Measurements from ENCODE around the gene HDAC4. TPM values are rescaled to one million over a fixed set of nuclear protein-coding genes. Genes with fewer than 3 reads are reported as not detected.

HDAC4 gene
- total and polyA plus RNA-seq, 3 experiments from 2014 or later: 8.3 to 28.8 (median 24.0) TPM

DNA sequence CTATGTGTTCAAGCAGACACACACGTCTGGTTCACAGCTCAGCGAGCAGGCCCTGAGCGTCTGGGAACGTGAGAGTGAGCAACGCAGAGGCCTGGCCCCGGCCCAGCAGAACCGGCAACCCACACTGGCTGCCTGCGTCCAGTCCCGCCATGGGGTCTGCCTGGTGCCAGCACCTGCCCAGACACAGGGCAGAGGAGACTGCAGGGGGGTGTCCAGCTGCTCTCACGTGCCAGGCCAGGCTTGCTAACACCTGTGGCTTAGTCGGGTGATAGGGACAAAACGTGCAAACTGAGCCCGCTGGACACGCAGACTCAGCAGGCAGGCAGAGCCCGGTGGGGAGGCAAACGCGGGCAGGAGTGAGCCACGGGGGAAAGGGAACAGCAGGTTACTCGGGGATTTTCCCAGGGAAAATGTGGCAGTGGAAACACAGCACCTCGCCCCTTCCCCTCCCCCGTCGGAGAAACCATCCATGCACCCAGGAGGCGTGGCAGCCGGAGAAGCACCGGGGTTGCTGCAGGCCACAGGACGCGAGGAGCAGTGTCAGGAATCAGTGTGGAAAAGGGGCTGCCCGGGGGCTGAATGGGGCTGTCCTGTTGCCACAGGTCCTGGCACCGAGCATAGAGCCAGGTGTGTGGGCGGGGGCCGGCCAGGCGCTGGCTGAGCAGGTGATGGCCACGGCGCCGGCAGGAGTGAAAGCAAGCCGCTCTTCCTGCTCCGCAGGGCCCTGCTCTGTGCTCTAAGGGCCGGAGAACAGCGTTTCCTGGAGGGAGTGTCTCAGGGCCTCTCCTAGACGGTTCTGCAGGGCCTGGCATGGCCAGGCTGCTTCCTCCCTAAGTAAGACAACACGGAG, 154.7 kb downstream of the HDAC4 start:
- H3K4me1 ChIP-seq (ENCODE audit: insufficient read depth, low read length): peaks cover 6% of the 10 kb centered on the region
- peak overlapping the region in 1 of 8 donors; percentile 46 for H3K27ac Mint-ChIP-seq
- ChIA-PET CTCF (no interaction called here), POLR2A (no interaction called here)
- no peak overlapping the region for H3K27ac ChIP-seq (ENCODE audit: low read depth, low read length)
- no peaks in the 10 kb centered on the region for H3K27me3 ChIP-seq (ENCODE audit: insufficient read depth, low read length, poor library complexity, severe bottlenecking)
- no peaks in the 10 kb centered on the region for H3K9me3 Mint-ChIP-seq
- no peaks in the 10 kb centered on the region for H3K36me3 ChIP-seq (ENCODE audit: insufficient read depth, low read length)
- no peak for DNase-seq
- H3K27me3 Mint-ChIP-seq: no peaks in the 10 kb centered on the region
- no peaks in the 10 kb centered on the region for H3K9me3 ChIP-seq (ENCODE audit: low read length)
- peaks cover 29 to 62% (median 44%) of the 10 kb centered on the region in 3 donors for H3K4me1 Mint-ChIP-seq
- no peak overlapping the region for H3K4me3 ChIP-seq (ENCODE audit: low read length)
- no peak overlapping the region for H3K4me3 Mint-ChIP-seq
- H3K36me3 Mint-ChIP-seq: peaks cover 0 to 42% (median 8%) of the 10 kb centered on the region in 3 donors

DNA sequence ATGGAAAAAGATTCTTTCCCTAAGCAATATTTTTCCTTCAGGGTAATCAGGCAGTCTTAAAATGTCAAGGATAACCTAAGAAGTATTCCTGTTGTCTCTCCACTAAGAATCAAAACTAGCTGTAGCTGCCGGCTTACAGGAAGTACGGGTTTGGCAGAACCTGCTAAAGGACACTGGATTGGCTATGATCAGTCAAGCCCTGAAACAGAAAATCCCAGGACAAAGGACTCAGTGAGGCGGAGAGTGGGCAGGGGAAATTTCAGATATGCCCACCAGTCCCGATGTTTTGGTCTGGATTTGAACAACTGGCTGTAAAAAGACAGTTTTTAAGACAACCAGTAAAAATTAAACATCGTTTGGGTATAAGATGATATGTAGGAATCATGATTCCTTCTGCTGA, 155.7 kb downstream of the HDAC4 start:
- peaks cover 0 to 39% (median 8%) of the 10 kb centered on the region in 3 donors for H3K36me3 Mint-ChIP-seq
- H3K4me1 Mint-ChIP-seq: peaks cover 29 to 72% (median 45%) of the 10 kb centered on the region in 3 donors
- H3K4me3 ChIP-seq (ENCODE audit: low read length): no peak overlapping the region
- no peaks in the 10 kb centered on the region for H3K36me3 ChIP-seq (ENCODE audit: insufficient read depth, low read length)
- H3K4me1 ChIP-seq (ENCODE audit: insufficient read depth, low read length): peaks cover 10% of the 10 kb centered on the region
- ChIA-PET POLR2A (no interaction called here), CTCF (no interaction called here)
- no peaks in the 10 kb centered on the region for H3K27me3 ChIP-seq (ENCODE audit: insufficient read depth, low read length, poor library complexity, severe bottlenecking)
- no peak for DNase-seq
- no peaks in the 10 kb centered on the region for H3K9me3 Mint-ChIP-seq
- H3K9me3 ChIP-seq (ENCODE audit: low read length): no peaks in the 10 kb centered on the region
- H3K4me3 Mint-ChIP-seq: no peak overlapping the region
- H3K27me3 Mint-ChIP-seq: no peaks in the 10 kb centered on the region
- no peak overlapping the region for H3K27ac ChIP-seq (ENCODE audit: low read depth, low read length)
- peak overlapping the region in 1 of 8 donors; percentile 3 for H3K27ac Mint-ChIP-seq

DNA sequence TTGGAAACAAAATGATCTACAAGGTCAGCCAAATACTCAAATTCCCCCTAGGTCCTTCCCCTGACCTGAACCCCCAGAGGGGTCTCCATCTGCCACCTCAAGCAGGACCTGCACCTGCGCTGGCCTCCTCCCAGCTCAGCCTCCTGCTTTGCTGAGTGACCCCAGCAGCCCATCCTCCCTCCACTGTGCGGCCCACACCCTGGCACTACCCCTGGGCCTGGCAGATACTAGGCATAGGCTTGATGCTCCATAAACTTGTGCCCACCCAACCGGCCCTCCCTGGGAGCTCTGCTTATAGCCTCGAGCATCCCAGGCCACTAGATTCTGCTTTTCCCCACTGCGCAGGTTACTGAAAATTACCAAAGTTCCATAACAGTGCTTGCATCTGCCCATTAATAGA, 156.2 kb downstream of the HDAC4 start:
- Mint-ChIP-seq H3K36me3 (peaks cover 0 to 35% (median 8%) of the 10 kb centered on the region in 3 donors), H3K9me3 (no peaks in the 10 kb centered on the region), H3K27ac (peak overlapping the region in 1 of 8 donors; percentile 24), H3K4me3 (no peak overlapping the region), H3K27me3 (no peaks in the 10 kb centered on the region), H3K4me1 (peaks cover 32 to 75% (median 45%) of the 10 kb centered on the region in 3 donors)
- H3K36me3 ChIP-seq (ENCODE audit: insufficient read depth, low read length): no peaks in the 10 kb centered on the region
- no peak overlapping the region for H3K4me3 ChIP-seq (ENCODE audit: low read length)
- no peaks in the 10 kb centered on the region for H3K27me3 ChIP-seq (ENCODE audit: insufficient read depth, low read length, poor library complexity, severe bottlenecking)
- no peak for DNase-seq
- no peaks in the 10 kb centered on the region for H3K9me3 ChIP-seq (ENCODE audit: low read length)
- no peak overlapping the region for H3K27ac ChIP-seq (ENCODE audit: low read depth, low read length)
- H3K4me1 ChIP-seq (ENCODE audit: insufficient read depth, low read length): peaks cover 10% of the 10 kb centered on the region
- ChIA-PET CTCF (no interaction called here), POLR2A (no interaction called here)

DNA sequence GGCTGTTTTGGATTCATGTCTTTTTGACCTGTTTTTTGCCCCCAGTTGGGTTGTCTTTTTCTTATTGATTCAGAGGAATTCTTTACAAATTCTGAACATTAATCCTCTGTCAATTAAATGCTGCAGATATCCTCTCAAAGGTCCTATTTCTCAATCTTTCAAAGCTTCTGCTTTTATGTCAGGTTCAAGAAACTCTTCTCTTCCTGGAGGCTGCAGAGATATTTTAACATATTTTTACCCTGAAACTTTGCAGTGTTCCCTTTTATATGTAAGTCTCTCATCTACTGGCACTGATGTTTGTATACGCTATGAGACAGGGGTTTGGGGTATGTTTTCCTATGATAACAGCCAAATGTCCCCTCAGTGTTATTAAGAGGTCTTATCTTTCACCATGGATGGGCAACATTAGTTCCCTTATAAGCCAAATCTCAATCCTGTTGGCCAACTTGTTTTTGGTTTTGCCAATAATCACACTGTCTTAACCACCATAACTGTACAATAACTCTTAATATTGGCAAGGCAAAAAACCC, 159.3 kb downstream of the HDAC4 start:
- Histone ChIP-seq H3K9me3 (ENCODE audit: low read length) (no peaks in the 10 kb centered on the region), H3K27ac (ENCODE audit: low read depth, low read length) (no peak overlapping the region), H3K4me1 (ENCODE audit: insufficient read depth, low read length) (peaks cover 9% of the 10 kb centered on the region), H3K4me3 (ENCODE audit: low read length) (no peak overlapping the region), H3K36me3 (ENCODE audit: insufficient read depth, low read length) (no peaks in the 10 kb centered on the region), H3K27me3 (ENCODE audit: insufficient read depth, low read length, poor library complexity, severe bottlenecking) (no peaks in the 10 kb centered on the region)
- H3K9me3 Mint-ChIP-seq: no peaks in the 10 kb centered on the region
- H3K4me3 Mint-ChIP-seq: no peak overlapping the region
- ChIA-PET CTCF (no interaction called here), POLR2A (no interaction called here)
- peaks cover 34 to 74% (median 43%) of the 10 kb centered on the region in 3 donors for H3K4me1 Mint-ChIP-seq
- DNase-seq: no peak
- no peaks in the 10 kb centered on the region for H3K27me3 Mint-ChIP-seq
- H3K27ac Mint-ChIP-seq: peak overlapping the region in 3 of 8 donors; percentile 24 to 71 (median 68)
- peaks cover 0 to 9% (median 4%) of the 10 kb centered on the region in 3 donors for H3K36me3 Mint-ChIP-seq

DNA sequence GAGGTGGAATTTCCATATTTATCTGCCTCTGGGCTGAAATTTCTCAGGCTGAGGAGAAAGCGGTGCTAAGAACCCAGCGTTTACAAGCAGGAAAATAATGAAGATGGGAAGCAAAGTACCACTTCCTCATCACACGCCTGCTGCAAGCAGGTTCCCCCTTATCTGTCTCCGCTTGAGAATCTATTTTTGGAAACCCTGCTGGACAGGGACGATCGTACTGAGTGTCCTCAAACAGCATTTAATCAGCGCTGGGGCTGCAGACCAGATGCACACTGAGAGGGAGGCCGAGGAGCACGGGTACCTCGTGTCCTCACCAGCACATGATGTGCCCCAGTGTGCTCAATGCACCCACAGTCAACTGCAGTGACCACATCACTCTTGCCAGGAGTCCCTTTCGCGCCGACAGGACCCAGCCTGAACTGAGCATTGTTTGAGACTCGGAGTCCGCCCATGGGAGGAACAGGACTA, 160.4 kb downstream of the HDAC4 start:
- H3K4me3 ChIP-seq (ENCODE audit: low read length): no peak overlapping the region
- Mint-ChIP-seq H3K4me1 (peaks cover 34 to 70% (median 39%) of the 10 kb centered on the region in 3 donors), H3K36me3 (peaks cover 0 to 9% (median 4%) of the 10 kb centered on the region in 3 donors), H3K27ac (peak overlapping the region in 2 of 8 donors; percentile 74 to 75), H3K4me3 (no peak overlapping the region), H3K27me3 (no peaks in the 10 kb centered on the region), H3K9me3 (no peaks in the 10 kb centered on the region)
- H3K27ac ChIP-seq (ENCODE audit: low read depth, low read length): no peak overlapping the region
- H3K9me3 ChIP-seq (ENCODE audit: low read length): no peaks in the 10 kb centered on the region
- H3K36me3 ChIP-seq (ENCODE audit: insufficient read depth, low read length): no peaks in the 10 kb centered on the region
- CTCF ChIA-PET: no interaction called here
- POLR2A ChIA-PET: no interaction called here
- H3K27me3 ChIP-seq (ENCODE audit: insufficient read depth, low read length, poor library complexity, severe bottlenecking): no peaks in the 10 kb centered on the region
- H3K4me1 ChIP-seq (ENCODE audit: insufficient read depth, low read length): peaks cover 9% of the 10 kb centered on the region
- DNase-seq: no peak

DNA sequence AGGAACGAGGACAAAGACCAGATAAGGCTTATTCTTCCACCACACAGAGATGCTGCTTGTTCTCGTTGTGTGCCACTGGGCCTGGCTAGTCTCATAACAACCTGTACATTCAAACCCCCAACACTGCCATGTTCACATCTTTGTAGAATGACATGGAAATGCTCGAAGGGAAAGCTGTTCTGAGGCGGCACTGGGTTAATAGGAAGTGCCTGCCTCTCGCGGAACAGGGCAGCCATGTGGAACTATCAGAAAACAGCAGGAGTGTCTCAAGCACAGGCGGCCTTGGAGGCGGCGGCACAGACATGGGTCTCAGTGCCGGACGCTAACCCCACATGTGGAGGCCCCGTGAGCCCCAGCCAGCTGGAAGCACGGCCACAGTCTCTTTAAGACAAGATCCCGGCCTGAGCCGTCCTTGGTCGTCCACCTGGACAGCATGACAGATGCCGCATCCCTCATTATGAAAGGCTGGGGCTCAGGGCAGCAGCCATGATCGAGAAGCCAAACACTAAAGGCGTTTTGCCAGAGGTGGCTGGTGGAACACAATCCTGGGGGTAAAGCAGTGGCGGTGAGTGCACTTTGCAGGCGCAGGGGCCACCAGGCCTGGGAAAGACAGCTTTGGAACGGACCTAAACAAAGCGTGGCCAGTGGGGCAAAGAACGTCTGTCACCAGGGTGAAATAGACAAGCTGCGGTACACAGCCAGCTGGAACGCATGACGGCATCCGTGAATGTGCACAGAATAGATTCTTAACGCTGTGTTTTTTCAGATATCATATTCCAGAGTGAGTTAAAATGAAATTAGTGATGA, 161.0 kb downstream of the HDAC4 start:
- Mint-ChIP-seq H3K4me3 (no peak overlapping the region), H3K36me3 (peaks cover 0 to 11% (median 6%) of the 10 kb centered on the region in 3 donors), H3K9me3 (no peaks in the 10 kb centered on the region), H3K27ac (peak overlapping the region in 2 of 8 donors; percentile 47 to 74), H3K27me3 (no peaks in the 10 kb centered on the region), H3K4me1 (peaks cover 30 to 64% (median 39%) of the 10 kb centered on the region in 3 donors)
- no peaks in the 10 kb centered on the region for H3K27me3 ChIP-seq (ENCODE audit: insufficient read depth, low read length, poor library complexity, severe bottlenecking)
- H3K27ac ChIP-seq (ENCODE audit: low read depth, low read length): no peak overlapping the region
- ChIA-PET POLR2A (no interaction called here), CTCF (no interaction called here)
- DNase-seq: no peak
- H3K9me3 ChIP-seq (ENCODE audit: low read length): no peaks in the 10 kb centered on the region
- H3K4me1 ChIP-seq (ENCODE audit: insufficient read depth, low read length): peaks cover 9% of the 10 kb centered on the region
- H3K4me3 ChIP-seq (ENCODE audit: low read length): no peak overlapping the region
- H3K36me3 ChIP-seq (ENCODE audit: insufficient read depth, low read length): no peaks in the 10 kb centered on the region

DNA sequence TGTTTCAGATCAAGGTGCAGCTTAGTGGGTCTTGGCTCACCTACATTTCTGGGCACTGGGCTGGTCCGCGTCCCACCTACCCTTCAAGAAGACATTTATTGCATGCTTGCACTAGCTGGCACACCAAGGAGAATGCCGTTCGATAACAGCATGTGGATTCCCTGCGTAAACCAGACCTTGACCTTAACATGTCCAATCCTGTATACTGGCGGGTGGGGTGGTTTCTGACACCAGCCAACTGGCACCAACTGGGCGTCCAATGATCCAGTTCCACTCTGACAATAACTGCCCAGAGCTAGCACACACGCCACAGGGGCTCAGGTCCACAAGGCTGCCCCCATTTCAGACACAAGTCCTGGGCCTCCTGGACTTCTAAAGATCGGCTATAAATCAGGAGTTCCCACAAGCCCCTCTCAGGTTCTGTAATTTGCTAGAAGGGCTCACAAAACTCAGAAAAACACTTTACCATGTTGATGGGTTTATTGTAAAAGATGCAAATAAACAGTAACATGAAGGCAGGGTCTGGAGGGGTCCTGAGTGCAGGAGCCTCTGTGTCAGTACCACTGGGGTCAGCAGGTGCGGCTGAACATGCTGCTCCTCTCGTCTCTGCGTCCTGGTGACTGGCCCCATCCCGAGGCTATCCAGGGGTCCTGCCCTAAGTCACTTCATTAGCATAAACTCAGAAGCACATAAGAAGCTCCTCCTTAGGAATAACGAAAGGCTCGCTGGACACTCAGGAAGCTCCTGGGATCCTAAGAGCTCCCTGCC, 161.8 kb downstream of the HDAC4 start:
- Mint-ChIP-seq H3K27me3 (no peaks in the 10 kb centered on the region), H3K4me3 (peak overlapping the region in 1 of 7 donors; percentile 3), H3K27ac (no peak overlapping the region), H3K4me1 (peaks cover 29 to 69% (median 44%) of the 10 kb centered on the region in 3 donors), H3K9me3 (no peaks in the 10 kb centered on the region), H3K36me3 (peaks cover 0 to 18% (median 11%) of the 10 kb centered on the region in 3 donors)
- CTCF ChIA-PET: no interaction called here
- Histone ChIP-seq H3K9me3 (ENCODE audit: low read length) (no peaks in the 10 kb centered on the region), H3K27me3 (ENCODE audit: insufficient read depth, low read length, poor library complexity, severe bottlenecking) (no peaks in the 10 kb centered on the region), H3K27ac (ENCODE audit: low read depth, low read length) (no peak overlapping the region), H3K4me3 (ENCODE audit: low read length) (no peak overlapping the region), H3K36me3 (ENCODE audit: insufficient read depth, low read length) (no peaks in the 10 kb centered on the region), H3K4me1 (ENCODE audit: insufficient read depth, low read length) (peaks cover 9% of the 10 kb centered on the region)
- POLR2A ChIA-PET: no interaction called here
- DNase-seq: no peak
